G401.6 (cell line): ENCODE measurements around the gene ARHGEF17.
"Not testable (repeated sequence)": the region's sequence is repeated elsewhere in the genome, so short reads cannot be mapped to it uniquely, and the experiment has no call there.

Experiments used
- FAIRE-seq: peaks from 2 replicates; lab custom pipeline; 2012; peaks lifted over from hg19 to GRCh38; lab: Jason Lieb, UNC

The ARHGEF17 gene

DNA sequence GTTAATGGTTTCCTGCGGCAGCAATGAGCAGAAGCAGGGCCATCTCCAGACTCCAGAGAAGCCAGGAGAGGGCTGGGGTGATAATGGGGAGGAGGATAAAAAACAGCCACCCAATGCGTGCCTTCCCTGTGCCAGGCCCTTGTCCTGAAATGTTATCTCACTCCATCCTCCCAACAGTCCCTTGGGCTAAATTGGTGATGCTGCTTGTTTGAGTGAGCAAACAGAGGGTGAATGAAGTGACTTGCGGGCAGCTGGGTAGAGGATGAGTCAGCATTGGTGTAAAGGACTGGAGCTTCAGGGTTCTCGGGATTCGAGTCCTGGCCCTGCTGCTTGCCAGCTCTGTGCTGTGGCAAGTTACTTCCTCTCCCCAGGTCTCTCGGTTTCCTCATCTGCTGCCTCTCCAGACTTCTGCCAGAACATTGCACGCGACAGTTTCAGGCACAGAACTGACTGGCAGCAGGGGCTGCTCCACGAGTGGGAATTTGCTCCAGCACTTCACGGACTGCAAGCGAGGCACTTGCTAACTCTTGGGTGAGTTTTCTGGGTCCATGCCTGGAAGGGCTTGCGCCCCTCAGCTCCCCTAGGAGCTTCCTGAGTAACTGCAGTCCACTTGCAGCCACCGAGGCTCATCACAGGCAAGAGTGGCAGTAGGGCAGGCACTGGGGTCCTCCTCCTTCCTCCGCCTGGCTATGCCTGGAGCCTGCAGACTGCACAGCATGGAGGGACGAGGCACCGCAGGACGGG, 36.0 kb upstream of the ARHGEF17 start, which contains the start of gene P2RY6:
TSS of gene P2RY6 (plus strand) at position 403 of the 744 bp plus-strand sequence. CDS start 24,181 bp downstream, outside the sequence.
- no peak for FAIRE-seq

DNA sequence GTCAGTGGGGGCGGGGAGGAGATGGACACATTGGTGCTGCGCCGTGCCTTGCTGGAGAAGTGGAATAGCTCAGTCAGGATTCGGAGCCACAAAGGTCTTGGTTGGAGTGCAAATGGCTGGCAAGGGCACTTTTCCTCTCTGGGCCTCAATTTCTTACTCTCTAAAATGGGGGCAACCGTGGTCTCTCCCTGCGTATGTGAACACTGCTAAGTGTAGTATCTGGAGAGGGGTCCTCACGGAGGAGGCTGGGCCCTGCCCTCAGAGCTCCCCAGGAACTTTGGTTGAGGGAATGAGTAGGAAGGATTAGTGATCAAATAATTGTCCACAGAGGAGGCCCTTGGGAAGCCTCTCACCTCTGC, 35.4 kb upstream of the ARHGEF17 start:
- FAIRE-seq = no peak

DNA sequence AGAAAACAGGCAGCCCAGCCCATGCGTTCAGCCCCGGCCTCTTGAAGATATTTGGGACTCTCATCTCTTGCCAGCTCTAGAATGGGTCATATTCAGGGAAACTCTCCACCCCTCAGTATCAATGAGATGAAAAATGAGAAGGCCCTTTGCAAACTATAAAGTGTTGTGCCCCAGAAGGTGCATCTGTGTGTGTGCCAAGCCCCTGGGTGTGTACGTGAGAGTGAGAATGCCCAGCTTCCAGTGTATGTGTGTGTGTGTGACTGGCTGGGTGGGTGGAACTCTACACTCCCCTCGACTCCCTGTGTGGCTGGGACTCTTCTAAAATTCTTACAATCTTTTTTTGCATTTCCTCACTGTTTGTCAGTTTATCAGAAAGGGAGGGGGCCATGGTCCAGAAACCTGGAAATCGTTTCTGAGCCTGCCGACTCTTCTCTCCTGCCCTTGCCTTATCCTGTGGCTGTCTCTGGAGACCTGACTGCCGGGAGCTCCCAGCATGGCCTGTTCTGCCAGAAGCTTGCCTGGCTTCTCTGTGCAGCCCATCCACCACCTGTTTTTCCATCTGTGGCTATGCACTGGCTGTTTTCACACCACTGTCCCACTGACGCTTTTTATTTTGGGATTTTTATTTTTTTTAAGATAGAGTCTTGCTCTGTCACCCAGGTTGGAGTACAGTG, 34.7 kb upstream of the ARHGEF17 start:
- FAIRE-seq = no peak

DNA sequence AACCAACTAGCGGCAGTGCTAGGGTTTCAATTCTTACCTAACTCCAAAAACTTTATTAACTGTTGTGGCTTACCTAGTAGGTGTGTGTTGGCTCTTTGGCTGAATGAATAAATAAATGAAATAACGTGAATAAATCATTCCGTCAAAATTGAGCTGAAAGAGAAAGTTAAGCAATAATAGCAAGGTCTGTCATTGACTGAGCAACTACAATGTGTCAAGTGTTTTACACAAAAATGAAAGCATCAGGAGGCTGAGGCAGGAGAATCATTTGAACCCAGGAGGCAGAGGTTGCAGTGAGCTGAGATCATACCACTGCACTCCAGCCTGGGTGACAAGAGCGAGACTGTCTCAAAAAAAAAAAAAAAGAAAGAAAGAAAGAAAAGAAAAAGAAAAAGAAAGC, 33.9 kb upstream of the ARHGEF17 start:
- FAIRE-seq = not testable (repeated sequence)

DNA sequence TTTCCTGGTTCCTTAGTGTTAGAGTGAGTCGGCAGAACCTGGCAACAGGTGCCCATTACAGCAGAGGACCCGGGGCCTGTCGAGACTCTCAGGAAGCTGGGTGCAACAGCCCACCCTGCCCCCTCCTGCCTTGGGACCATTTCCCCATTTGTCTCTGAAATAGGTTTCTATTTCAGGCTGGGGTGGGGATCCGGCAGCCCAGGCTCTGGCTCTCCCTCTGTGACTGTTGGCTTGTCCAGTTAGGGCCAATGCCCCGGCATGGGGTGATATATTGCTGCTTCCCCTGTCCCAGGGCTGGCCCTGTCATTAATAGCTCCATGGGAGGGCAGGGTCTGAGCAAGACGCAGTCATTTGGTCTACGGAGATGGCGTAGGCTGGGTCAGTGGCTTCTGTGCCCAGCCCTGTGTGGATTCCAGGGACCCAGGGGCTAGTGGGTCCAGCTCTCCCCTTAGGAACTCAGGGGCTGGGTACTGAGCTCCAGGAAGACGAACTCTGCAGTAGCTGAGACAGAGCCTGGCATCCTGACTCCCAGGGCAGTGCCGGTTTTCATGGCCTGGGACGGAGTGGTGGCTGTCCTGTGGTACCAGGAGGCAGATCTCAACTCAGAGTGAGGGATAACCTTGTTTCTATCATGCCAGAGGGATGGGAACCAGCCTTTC, 33.2 kb upstream of the ARHGEF17 start:
- FAIRE-seq = no peak

DNA sequence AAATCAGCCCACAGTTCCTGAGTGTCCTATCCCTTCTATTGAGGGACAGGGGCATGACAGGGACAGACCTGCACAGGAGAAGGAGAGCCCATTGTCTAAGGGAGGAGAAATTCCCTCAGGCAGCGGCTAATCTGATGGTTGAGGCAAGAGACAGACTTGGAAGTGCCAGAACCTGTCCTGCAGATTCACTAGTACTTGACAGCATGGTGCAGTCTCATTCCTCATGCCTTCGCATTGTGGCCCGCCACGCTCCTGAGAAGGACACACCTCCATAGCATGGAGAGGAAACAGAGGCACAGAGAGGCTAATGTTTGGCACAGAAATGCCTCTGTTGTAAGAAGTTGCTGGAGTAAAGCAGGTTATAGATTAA, 32.7 kb upstream of the ARHGEF17 start:
- FAIRE-seq = no peak

DNA sequence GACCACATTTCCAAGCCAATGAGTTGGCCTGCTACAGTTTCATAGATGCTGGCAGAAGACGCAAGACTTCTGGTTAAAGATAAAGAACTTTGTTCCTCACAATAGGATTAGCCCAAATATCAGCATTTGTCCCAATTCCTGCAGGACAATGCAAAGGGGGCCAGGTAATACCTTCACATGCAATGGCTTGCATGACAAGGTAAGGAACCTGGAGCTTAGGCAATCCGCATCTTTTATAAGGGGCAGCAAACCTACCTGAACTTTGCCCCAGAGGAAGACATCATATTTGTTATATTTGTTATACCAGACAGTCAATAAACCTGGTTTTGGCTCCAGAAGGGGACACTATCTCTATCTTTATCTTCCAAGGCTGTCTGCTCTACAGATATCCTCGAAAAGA, 30.6 kb upstream of the ARHGEF17 start:
- FAIRE-seq = no peak

DNA sequence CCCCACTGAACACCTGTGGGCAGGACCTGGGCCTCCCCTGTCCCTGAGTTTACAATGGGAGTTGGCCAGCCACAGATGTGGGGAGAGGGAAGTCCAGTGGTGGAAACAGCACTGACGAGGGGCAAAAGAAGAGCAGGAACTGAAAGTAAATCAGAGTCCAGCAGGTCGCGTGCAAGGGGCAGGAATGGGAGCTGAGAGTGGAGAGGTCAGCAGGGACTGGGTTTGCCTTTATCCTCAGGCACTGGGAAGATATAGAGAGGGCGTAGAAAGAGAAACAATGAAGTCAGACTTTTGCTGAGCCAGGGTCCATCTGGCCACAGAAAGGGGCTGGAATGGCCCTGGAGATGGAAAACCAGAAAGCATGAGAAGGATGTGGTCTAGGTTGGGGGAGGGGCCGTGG, 27.4 kb upstream of the ARHGEF17 start:
- no peak for FAIRE-seq

DNA sequence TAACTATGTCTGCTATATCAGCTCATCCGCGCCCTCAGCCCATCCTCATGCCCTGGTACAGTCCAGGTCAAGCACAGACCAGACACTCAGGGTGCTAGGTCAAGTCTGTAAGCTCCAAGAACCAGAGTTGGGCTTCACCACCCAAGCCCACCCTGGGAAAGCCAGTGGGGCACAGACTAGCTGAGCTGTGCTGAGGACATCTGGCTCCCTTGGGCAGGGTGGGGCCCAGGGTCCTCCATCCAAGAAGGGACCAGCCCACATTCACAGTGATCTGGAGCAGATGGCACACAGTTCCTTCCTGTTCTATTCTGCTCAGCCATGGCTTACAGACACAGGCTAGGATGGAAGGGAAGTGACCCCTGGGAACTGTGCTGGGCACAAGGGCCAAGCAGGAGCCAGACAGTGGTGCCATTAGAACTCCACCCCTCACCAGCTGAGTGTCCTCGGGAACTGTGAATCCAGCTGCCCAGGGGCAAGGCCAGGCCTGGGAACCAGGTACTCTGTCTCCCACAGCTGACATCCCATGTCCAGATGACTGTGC, 26.8 kb upstream of the ARHGEF17 start:
- FAIRE-seq = no peak

DNA sequence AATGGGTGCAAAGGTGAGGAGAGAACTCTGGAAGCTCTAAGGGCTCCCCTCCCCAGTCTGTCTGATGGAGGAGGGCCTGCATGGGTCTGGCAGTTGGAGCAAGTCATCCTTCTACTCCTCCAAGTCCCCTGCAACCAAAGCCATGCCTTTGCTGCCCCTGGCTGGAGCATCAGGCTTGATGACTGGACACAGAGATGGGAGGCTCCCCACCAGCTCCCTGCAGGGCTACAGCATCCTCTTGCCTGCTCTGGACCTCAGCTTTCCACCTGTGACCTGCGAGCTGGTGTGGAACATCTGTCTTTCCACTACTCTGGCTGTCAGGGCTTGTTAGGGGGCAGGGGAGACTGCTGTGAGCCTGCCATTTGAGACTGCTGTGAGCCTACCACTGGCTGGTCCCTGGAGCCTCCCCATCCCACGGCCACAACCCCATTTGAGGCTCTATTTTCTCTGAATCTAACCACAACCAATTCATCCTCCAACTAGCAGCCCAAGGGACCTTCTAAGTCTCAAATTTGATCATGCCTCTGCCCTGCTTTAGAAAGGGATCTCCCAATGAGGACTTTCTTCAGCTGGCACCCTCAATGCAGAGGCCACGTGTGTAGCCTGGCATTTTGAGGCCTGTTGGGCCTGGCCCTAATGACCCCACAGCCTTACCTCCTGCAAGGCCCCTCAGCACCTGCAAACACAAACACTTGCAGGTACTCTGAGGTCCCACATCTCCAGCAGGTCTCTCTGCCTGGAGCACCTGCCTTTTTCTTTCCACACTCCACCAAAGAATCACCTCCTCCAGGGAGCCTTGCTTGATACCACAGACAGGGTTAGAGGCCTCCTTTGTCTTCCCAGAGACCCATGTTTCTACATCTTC, 26.0 kb upstream of the ARHGEF17 start:
- FAIRE-seq = no peak

DNA sequence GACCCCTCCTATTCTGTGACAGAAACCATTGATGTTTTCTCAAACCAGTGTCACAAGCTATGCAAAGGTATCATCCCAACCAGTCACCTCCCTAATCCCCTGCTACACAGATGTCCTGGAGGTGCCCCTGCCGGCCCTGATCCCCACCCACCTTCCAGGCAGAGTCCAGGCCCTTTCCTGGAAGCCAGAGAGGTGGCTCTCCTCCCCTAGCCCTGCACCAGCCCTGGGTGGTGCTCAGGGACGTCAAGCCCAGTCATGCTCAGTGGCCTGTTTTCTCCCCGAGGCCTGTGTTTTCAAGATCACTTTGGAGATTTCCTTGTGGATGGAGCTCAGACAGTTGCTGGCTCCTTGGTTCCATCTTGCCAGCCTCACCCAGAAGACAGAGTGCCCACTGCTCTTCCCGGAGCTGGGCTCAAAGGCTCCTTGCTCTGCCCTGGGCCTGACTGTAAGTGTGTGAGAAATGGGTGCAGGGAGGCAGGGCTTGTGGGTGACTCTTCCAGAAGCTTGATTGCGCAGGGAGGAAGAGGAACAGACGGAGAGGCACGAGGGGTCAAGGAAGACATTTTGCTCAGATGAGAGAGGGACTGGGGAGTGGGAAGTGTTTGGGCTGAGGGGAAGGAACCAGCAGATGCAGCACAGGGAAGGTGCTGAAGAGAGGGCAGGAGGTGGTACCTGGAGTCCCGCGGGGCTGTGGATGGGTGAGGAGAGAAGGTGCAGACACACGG, 24.6 kb upstream of the ARHGEF17 start:
- FAIRE-seq = no peak

DNA sequence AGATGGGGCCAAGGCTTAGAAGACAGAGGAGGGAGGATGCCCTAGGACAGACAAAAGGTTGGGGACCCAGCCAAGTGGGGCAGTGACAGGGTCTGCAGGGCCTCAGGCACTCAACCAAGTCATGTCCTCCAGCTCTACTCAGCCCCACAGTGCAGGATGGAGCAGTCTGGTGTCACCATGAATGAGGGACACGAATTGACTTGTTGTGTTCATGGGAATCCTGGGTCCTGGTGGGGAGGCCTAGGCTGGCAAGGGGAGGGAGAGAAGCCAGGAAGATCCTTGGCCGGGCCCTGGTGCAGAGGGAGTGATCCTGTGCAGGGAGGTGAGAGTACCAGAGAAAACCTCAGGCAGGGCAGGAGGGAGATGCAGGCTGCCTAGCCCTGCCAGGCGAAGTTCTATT, 24.0 kb upstream of the ARHGEF17 start:
- no peak for FAIRE-seq

DNA sequence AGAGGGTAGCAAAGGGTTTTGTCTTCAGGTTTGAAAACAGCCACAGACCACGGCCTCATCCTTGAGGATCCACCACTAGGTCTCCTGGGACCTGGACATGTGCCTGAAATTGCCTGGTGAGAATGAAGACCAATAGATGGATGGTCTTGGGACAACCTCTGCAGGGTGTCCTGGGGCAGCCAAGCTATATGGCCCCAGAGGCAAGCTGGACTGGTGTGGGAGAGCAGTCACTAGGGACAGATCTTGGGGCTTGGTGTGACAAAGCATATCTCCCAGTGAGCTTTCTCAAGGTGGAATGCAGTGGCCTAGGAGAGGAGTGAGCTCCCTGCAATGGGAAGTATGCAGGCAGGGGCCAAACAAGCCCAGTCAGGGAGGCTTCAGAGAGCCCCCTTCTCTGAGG, 22.4 kb upstream of the ARHGEF17 start:
- FAIRE-seq = no peak

DNA sequence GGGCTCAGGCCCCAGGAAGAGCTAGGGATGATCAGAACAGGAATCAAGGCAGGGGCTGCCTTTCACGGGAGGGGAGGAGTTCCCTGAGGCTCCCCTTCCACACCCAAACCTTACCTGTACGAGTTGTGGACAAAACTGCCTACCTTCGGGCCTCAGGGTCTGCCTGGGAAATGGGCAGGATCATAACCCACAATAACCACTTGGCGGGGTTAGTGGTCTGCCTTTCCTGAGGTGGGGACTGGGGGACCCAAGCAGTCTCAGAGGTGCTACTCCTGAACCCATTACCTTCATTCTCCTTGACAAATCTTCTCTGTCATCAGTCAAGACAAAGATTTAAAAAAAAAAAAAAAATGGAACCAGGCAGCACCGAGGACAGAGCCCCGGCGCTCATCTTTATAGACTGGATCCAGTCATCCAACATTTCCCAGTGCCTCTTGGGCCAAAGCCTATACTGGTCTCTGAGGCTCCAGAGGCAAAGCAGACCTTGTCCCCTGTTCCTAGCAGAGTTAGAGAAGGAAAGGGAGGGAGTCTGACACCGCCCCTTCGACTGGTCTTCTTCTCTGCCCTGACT, 21.8 kb upstream of the ARHGEF17 start:
- FAIRE-seq = no peak

DNA sequence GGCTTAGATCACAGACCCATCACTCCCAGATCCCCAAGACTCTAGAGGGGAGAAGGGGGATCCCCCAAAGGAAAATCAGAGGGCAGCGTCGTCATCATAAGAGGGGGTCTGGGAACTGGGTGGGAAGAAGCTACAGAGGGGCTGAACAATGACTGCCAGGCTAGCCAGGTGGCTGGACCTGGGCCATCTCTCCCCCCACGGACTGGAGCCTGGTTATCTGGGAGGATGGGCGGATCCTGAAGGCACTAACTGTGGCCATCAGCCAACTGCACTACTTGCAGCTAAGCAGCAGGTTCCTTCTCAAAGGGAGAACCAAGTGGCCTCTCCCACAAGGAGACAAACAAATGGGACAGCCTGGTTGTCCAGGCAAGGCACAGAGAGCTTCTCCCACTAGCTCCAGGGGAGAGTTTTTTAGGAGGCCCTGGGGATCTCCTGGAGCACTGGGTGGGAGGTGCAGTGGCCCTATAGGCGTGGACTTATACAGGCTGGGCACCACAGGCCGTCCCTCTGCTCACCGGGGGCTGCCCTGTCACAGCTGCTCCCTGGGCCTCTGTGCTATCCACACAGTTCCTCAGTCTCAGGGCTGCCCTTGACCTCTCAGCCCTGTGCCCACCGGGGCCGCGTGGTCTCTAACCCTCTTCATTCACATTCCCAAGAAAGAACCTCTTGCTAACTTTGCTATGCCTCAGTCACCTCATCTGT, 20.5 kb upstream of the ARHGEF17 start:
- FAIRE-seq = no peak

DNA sequence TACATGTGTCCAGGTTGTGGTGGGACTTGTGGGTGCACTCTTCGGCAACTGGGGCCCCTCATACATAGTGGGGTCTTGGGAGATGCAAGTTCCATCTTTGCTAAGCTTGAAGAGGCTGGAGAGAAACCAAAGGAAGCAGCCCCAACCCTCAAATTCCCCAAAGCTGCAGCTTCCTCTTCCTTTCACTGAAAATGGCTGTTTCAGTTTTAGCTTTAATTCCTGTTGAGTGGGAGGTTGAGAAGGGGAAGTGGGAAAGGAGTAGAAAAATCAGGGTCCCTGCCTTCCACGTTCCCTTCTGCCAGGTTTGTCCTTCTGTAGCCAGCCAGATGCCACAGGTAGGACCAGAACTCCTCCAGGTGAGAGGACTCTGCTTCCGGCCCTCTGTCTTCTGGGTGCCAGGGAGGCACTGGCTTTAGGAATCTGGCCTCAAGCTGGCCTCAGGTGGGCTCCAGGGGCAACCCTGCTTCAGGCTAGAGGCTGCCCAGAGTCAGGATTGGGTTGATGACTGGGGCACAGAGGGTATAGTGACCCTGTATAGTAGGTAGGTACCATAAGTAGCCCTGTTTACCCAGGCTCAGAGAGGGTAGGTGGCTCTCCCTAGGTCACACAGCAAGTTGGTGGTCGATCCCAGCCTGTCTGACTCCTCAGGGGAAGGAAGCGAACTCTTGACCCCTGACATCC, 19.7 kb upstream of the ARHGEF17 start:
- no peak for FAIRE-seq

DNA sequence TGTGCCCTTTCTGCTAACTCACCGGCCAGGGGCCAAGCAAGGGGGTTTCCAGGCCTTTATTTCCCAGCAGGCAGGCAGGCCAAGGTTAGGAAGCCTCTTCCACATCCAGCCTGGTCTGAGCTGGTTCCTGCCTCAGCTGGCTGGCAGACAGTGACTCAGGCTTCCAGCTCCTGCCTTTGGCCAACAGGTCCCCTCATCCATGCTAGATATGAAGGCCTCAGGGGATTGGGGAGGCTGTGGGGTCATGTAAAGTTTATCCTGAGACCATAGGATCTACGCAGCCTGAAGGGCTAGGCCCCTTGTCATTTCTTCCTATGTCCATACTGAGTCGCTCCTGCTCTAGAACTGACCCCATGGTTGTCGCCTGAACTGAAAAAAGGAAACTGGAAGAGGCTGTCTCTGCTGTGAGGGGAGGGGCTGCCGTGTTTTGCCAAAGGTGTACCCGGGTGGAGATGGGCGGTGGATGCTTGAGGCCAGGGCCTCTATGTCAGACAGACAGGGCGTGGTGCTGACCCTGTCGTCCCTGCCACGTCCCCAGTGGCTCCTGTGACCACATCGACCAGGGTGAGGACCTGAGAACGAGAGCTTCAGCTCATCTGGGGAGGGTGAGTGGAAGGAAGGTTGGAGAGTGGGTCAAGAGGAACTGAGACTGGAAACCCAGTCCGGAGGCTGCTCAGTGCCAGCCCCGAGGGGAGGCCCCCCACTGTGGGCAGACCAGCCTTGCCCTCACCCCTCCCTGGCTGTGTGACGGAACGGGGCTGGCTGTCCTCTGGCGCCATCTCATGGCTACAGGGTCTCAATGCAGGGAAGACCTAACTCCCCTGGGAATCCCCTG, 19.0 kb upstream of the ARHGEF17 start:
- FAIRE-seq = no peak

DNA sequence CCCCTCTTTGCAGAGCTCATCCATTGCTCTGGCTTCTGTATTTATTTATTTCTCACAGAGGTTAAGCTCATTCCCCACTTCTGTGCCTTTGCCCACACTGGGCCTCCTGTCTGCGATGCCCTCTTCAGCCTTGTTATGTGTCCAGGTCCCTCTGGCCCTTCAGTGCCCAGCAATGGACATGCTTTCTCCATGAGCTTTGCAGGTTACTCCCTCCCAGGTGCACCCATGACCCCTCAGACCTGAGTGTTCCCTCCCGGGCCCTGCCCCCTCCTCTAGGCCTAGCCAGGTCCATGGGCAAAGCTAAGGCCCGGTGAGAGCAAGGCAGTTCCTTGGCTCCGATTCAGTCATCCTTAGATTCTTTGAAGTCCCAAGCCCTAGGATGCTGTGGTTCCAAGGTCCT, 17.5 kb upstream of the ARHGEF17 start:
- FAIRE-seq = no peak

DNA sequence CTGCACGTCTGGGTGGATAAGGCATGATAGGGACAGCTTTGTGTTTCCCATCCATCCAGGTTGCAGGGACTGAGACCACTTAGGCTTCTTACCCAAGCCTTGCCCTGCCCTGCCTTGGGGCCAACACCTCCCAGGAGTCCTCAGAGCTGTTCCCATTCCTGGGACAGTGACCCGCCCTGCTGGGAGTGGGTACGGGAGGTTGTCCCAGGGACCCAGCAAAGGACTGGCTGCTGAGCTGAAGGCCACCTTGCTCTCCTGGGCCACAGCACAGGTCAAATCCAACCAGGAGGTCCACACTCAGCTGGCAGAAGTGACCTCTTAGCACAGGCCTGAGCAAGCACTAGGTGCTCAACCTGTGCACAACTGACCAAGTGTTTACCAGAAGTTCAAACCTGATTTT, 16.9 kb upstream of the ARHGEF17 start:
- FAIRE-seq = no peak
